GM12878 (cell line): ENCODE results near the gene GCC1. TPM values are rescaled to one million over a fixed set of nuclear protein-coding genes. Genes with fewer than 3 reads are reported as not detected.

Experiments used
- ATAC-seq: fragments of 200-7000 bp; cut with Tn5 transposase; 3 replicates; pipeline ENCODE4 v1.9.1; 2020; ENCODE audit warnings: mild to moderate bottlenecking, moderate library complexity
- BruUV-seq: library from RNA; stranded (reverse); fragments of 400-500 nt; replicated peaks from 2 replicates; lab custom pipeline; 2021; lab: Mats Ljungman, UMichigan
- CTCF ChIA-PET: fragments of 300-600 bp; sonication (Branson Sonifier 250); formaldehyde crosslinking; extraction: SDS; loops from one replicate; lab custom pipeline; 2021; ENCODE audit warnings: inconsistent platforms; lab: Yijun Ruan, JAX
- POLR2A ChIA-PET: fragments of 350-600 bp; formaldehyde crosslinking; extraction: SDS; loops from one replicate; lab custom pipeline; 2021; ENCODE audit warnings: inconsistent platforms; lab: Charles Lee
- RAD21 ChIA-PET: fragments of 300-600 bp; sonication (Branson Sonifier 250); formaldehyde crosslinking; loops from one replicate; lab custom pipeline; 2023; ENCODE audit warnings: antibody characterized with exemption; ENCODE audit not compliant: unreplicated experiment; lab: Charles Lee
- SMC1A ChIA-PET: fragments of 300-600 bp; sonication (Branson Sonifier 250); formaldehyde crosslinking; loops from one replicate; lab custom pipeline; 2023; ENCODE audit not compliant: unreplicated experiment, uncharacterized antibody; lab: Charles Lee
- DNase-seq: peaks from one replicate; pipeline ENCODE4 v3.0.0-alpha.2; 2011; ENCODE audit warnings: low read depth, low spot score
- FAIRE-seq: peaks from 3 replicates; lab custom pipeline; 2011; peaks lifted over from hg19 to GRCh38; lab: Jason Lieb, UNC
- H2AFZ ChIP-seq: 2 replicates; pipeline ENCODE4 v1.6.0; 2011; ENCODE audit warnings: low read depth, low read length, control low read depth; ENCODE audit not compliant: control insufficient read depth
- H3K27ac ChIP-seq: 2 replicates; pipeline ENCODE4 v1.5.1; 2011; ENCODE audit warnings: control low read depth; ENCODE audit not compliant: control insufficient read depth, insufficient read depth
- H3K27me3 ChIP-seq, 2 experiments: replicated peaks in 1 of 2; 2 replicates each; pipeline versions ENCODE4 v1.6.0 to v1.6.1; 2011; ENCODE audit warnings: low read length in 1 of 2; ENCODE audit not compliant: control insufficient read depth in 2 of 2, insufficient read depth in 2 of 2
- H3K36me3 ChIP-seq, 2 experiments: 2 replicates each; pipeline ENCODE4 v1.5.1; 2011; ENCODE audit warnings: low read length in 1 of 2; ENCODE audit not compliant: control insufficient read depth in 2 of 2, insufficient read depth in 2 of 2
- H3K4me1 ChIP-seq: 2 replicates; pipeline ENCODE4 v1.6.1; 2011; ENCODE audit warnings: mild to moderate bottlenecking, low read length, moderate library complexity, mixed read lengths; ENCODE audit not compliant: control insufficient read depth, insufficient read depth
- H3K4me2 ChIP-seq: 2 replicates; pipeline ENCODE4 v1.6.0; 2011; ENCODE audit warnings: control low read depth; ENCODE audit not compliant: control insufficient read depth, insufficient read depth
- H3K4me3 ChIP-seq: fragments of 200-600 bp; sonication (generic); 2 replicates; pipeline ENCODE4 v1.5.1; 2016
- H3K79me2 ChIP-seq: 2 replicates; pipeline ENCODE4 v1.6.0; 2011; ENCODE audit warnings: low read length; ENCODE audit not compliant: control insufficient read depth, insufficient read depth
- H3K9ac ChIP-seq: 2 replicates; pipeline ENCODE4 v1.8.0; 2011; ENCODE audit warnings: low read length, control low read depth, mixed read lengths; ENCODE audit not compliant: control insufficient read depth, insufficient read depth
- H3K9me3 ChIP-seq: replicated peaks from 3 replicates; pipeline ENCODE4 v1.5.1; 2011; ENCODE audit warnings: mild to moderate bottlenecking, low read length; ENCODE audit not compliant: control insufficient read depth, insufficient read depth
- H4K20me1 ChIP-seq: 2 replicates; pipeline ENCODE4 v1.6.0; 2011; ENCODE audit not compliant: control insufficient read depth, insufficient read depth
- CBFB ChIP-seq: IDR thresholded peaks from 2 replicates; pipeline ENCODE4 v1.6.1; 2016; ENCODE audit warnings: antibody characterized with exemption, low read depth
- EED ChIP-seq: sonication (generic); IDR thresholded peaks from 2 replicates; pipeline ENCODE4 v1.6.1; 2016; ENCODE audit warnings: antibody characterized with exemption, low read depth
- IKZF2 ChIP-seq, 2 experiments: fragments of 450-650 bp; IDR thresholded peaks; 2 replicates each; pipeline ENCODE4 v1.6.1; 2017; ENCODE audit warnings: mild to moderate bottlenecking in 2 of 2, moderate library complexity in 2 of 2
- PAX5 ChIP-seq: IDR thresholded peaks from 2 replicates; pipeline ENCODE4 v1.6.1; 2011; ENCODE audit warnings: low read depth, low read length, borderline replicate concordance
- RAD21 ChIP-seq: IDR thresholded peaks from 2 replicates; pipeline ENCODE4 v1.6.1; 2011; ENCODE audit warnings: mild to moderate bottlenecking, low read depth, low read length, moderate library complexity; ENCODE audit not compliant: insufficient read depth
- SUZ12 ChIP-seq: fragments of 200-600 bp; sonication (generic); IDR thresholded peaks from one replicate; pipeline ENCODE4 v1.6.1; 2018; ENCODE audit warnings: antibody characterized with exemption, mild to moderate bottlenecking; ENCODE audit not compliant: unreplicated experiment
- TAF1 ChIP-seq: IDR thresholded peaks from 2 replicates; pipeline ENCODE4 v1.6.1; 2011; ENCODE audit warnings: mild to moderate bottlenecking, low read depth, low read length, borderline replicate concordance
- WRNIP1 ChIP-seq: IDR thresholded peaks from 2 replicates; pipeline ENCODE4 v1.6.1; 2011; ENCODE audit warnings: low read depth, low read length, improper control_type of control experiment, borderline replicate concordance
- ZZZ3 ChIP-seq: IDR thresholded peaks from 2 replicates; pipeline ENCODE4 v1.6.1; 2011; ENCODE audit warnings: low read depth; ENCODE audit not compliant: control insufficient read depth, insufficient read length
- WGBS: methylation state at CpG from one replicate; pipeline ENCODE4 v1.1.6; 2016; ENCODE audit warnings: low lambda C conversion rate; ENCODE audit not compliant: insufficient replicate concordance, insufficient coverage; ENCODE audit errors: missing lambda C conversion rate; 5-methylcytosine and 5-hydroxymethylcytosine counted together
- in situ Hi-C: fragments of 300-500 bp; cut with MboI; formaldehyde crosslinking; loops from 9 replicates; pipeline ENCODE4 v1.14.3; 2018; ENCODE audit warnings: mixed read lengths
- intact Hi-C: fragments of 100-400 bp; cut with micrococcal nuclease; formaldehyde crosslinking; loops from one replicate; pipeline ENCODE4 v1.14.2; 2022; ENCODE audit not compliant: unreplicated experiment
- polyA plus RNA-seq, 11 experiments: library from polyadenylated mRNA; depleted of rRNA in 4 of 11; unstranded in 6 of 11; stranded (reverse) in 5 of 11; fragments of >200 nt; fragmentation: Nextera tagmentation in 4 of 11; fragmentation: Illumina TruSeq in 1 of 11; extraction: Ambion mirVana in 4 of 11; extraction: Trizol in 1 of 11; gene quantifications; 1 replicate in 1 of 11; 2 replicates in 10 of 11; pipeline versions ENCODE4 v1.2.1 to v1.2.3, GENCODE V29; 2011 to 2016; ENCODE audit warnings: inconsistent platforms in 2 of 11, missing spikeins in 2 of 11, low read depth in 1 of 11
- total RNA-seq, 4 experiments: library from RNA; depleted of rRNA in 3 of 4; stranded (reverse); fragments of >200 nt in 3 of 4; fragmentation: Illumina TruSeq in 1 of 4; extraction: Trizol in 1 of 4; gene quantifications; 2 replicates each; pipeline versions ENCODE4 v1.2.1 to v1.2.3, GENCODE V29; 2013 to 2021
- TF ChIP-seq, protein P1 (sequence below): fragments of 450-650 bp; IDR thresholded peaks from 2 replicates; pipeline ENCODE4 v1.6.1; 2017; ENCODE audit warnings: mild to moderate bottlenecking, moderate library complexity
- TF ChIP-seq, protein P2 (sequence below): IDR thresholded peaks from 2 replicates; pipeline ENCODE4 v1.6.1; 2011; ENCODE audit warnings: borderline replicate concordance, low read depth, mild to moderate bottlenecking, moderate library complexity, mixed read lengths, low read length; ENCODE audit not compliant: insufficient read depth; ENCODE audit errors: extremely low read length
- TF ChIP-seq, protein P3 (sequence below): IDR thresholded peaks from 2 replicates; pipeline ENCODE4 v1.6.1; 2011; ENCODE audit warnings: low read depth, mild to moderate bottlenecking, low read length, moderate library complexity, borderline replicate concordance; ENCODE audit errors: extremely low read depth
- TF ChIP-seq, protein P4 (sequence below): IDR thresholded peaks from 2 replicates; pipeline ENCODE4 v1.6.1; 2012; ENCODE audit warnings: low read depth, low read length, improper control_type of control experiment
- TF ChIP-seq, protein P5 (sequence below): fragments of 450-650 bp; IDR thresholded peaks from 2 replicates; pipeline ENCODE4 v1.6.1; 2016; ENCODE audit warnings: mild to moderate bottlenecking, moderate library complexity, borderline replicate concordance

Gene GCC1
- total and polyA plus RNA-seq, 10 of the 15 experiments (the other 5 are each of a cell fraction or from before 2014, with no cell fraction given): 1.8 to 17.2 (median 9.0) TPM

DNA sequence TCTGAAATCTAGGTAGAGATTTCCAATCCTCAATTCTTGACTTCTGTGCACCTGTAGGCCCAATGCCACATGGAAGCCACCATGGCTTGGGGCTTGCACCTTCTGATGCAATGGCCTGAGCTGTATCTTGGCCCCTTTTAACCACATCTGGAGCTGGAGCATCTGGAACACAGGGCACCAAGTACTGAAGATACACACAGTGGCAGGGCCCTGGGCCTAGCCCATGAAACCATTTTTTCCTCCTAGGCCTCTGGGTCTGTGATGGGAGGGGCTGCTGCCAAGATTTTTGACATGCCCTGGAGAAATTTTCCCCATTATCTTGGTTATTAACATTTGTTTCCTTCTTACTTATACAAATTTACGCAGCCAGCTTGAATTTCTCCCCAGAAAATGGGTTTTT is 39.1 kb downstream of the GCC1 start (continued):
- TF ChIP-seq, protein P1, sequence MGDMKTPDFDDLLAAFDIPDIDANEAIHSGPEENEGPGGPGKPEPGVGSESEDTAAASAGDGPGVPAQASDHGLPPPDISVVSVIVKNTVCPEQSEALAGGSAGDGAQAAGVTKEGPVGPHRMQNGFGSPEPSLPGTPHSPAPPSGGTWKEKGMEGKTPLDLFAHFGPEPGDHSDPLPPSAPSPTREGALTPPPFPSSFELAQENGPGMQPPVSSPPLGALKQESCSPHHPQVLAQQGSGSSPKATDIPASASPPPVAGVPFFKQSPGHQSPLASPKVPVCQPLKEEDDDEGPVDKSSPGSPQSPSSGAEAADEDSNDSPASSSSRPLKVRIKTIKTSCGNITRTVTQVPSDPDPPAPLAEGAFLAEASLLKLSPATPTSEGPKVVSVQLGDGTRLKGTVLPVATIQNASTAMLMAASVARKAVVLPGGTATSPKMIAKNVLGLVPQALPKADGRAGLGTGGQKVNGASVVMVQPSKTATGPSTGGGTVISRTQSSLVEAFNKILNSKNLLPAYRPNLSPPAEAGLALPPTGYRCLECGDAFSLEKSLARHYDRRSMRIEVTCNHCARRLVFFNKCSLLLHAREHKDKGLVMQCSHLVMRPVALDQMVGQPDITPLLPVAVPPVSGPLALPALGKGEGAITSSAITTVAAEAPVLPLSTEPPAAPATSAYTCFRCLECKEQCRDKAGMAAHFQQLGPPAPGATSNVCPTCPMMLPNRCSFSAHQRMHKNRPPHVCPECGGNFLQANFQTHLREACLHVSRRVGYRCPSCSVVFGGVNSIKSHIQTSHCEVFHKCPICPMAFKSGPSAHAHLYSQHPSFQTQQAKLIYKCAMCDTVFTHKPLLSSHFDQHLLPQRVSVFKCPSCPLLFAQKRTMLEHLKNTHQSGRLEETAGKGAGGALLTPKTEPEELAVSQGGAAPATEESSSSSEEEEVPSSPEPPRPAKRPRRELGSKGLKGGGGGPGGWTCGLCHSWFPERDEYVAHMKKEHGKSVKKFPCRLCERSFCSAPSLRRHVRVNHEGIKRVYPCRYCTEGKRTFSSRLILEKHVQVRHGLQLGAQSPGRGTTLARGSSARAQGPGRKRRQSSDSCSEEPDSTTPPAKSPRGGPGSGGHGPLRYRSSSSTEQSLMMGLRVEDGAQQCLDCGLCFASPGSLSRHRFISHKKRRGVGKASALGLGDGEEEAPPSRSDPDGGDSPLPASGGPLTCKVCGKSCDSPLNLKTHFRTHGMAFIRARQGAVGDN: no peak
- TF ChIP-seq, protein P2, sequence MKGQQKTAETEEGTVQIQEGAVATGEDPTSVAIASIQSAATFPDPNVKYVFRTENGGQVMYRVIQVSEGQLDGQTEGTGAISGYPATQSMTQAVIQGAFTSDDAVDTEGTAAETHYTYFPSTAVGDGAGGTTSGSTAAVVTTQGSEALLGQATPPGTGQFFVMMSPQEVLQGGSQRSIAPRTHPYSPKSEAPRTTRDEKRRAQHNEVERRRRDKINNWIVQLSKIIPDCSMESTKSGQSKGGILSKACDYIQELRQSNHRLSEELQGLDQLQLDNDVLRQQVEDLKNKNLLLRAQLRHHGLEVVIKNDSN: no peak
- TF ChIP-seq EED (no peak), SUZ12 (no peak), ZZZ3 (no peak)
- TF ChIP-seq, protein P3, sequence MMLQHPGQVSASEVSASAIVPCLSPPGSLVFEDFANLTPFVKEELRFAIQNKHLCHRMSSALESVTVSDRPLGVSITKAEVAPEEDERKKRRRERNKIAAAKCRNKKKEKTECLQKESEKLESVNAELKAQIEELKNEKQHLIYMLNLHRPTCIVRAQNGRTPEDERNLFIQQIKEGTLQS: no peak

DNA sequence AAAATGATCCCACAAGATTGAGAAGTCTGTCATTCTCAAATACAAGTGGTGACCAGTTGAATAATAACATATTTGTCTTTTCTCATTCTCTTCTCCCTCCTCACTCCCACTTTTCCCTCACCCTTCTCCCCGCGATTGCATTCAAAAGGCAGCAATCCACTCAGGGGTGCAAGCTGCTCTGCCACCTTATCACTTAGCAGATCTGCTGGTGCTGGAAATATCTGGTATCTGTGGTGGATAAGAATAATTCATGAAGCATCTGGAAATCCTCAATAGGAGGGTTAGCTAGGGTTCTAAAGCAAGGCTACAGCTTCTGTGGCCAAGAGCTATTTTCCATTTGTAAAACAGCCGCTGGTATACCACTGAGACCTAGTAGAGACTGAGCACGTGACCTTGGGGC is 43.8 kb downstream of the GCC1 start:
- intact Hi-C loops (no loop called here), in situ Hi-C loops (no loop called here)
- DNase-seq: no peak
- Histone ChIP-seq H4K20me1 (no peaks in the 10 kb centered on the region), H3K36me3 (no peaks in the 10 kb centered on the region), H3K4me3 (no peak overlapping the region), H3K27me3 (no peaks in the 10 kb centered on the region), H3K27ac (no peak overlapping the region), H3K79me2 (no peaks in the 10 kb centered on the region), H3K9ac (no peak overlapping the region), H3K4me1 (no peaks in the 10 kb centered on the region), H2AFZ (no peak overlapping the region), H3K4me2 (no peak overlapping the region), H3K9me3 (no peaks in the 10 kb centered on the region; the same call in 2 of the 3 replicates)
- POLR2A ChIA-PET: no interaction called here
- CTCF ChIA-PET: no interaction called here
- ATAC-seq: no peak
- RAD21 ChIA-PET: no interaction called here
- 45% methylated on average over 4 of the region's 4 CpGs for WGBS
- BruUV-seq: no TSS peak
- no peak for FAIRE-seq
- SMC1A ChIA-PET: no interaction called here
- TF ChIP-seq, protein P4, sequence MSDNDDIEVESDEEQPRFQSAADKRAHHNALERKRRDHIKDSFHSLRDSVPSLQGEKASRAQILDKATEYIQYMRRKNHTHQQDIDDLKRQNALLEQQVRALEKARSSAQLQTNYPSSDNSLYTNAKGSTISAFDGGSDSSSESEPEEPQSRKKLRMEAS: no peak
- TF ChIP-seq TAF1 (no peak), PAX5 (no peak), IKZF2 (IDR thresholded peaks at IDR 0.05) (no peak), WRNIP1 (no peak), CBFB (no peak), RAD21 (no peak)
- TF ChIP-seq, protein P5, sequence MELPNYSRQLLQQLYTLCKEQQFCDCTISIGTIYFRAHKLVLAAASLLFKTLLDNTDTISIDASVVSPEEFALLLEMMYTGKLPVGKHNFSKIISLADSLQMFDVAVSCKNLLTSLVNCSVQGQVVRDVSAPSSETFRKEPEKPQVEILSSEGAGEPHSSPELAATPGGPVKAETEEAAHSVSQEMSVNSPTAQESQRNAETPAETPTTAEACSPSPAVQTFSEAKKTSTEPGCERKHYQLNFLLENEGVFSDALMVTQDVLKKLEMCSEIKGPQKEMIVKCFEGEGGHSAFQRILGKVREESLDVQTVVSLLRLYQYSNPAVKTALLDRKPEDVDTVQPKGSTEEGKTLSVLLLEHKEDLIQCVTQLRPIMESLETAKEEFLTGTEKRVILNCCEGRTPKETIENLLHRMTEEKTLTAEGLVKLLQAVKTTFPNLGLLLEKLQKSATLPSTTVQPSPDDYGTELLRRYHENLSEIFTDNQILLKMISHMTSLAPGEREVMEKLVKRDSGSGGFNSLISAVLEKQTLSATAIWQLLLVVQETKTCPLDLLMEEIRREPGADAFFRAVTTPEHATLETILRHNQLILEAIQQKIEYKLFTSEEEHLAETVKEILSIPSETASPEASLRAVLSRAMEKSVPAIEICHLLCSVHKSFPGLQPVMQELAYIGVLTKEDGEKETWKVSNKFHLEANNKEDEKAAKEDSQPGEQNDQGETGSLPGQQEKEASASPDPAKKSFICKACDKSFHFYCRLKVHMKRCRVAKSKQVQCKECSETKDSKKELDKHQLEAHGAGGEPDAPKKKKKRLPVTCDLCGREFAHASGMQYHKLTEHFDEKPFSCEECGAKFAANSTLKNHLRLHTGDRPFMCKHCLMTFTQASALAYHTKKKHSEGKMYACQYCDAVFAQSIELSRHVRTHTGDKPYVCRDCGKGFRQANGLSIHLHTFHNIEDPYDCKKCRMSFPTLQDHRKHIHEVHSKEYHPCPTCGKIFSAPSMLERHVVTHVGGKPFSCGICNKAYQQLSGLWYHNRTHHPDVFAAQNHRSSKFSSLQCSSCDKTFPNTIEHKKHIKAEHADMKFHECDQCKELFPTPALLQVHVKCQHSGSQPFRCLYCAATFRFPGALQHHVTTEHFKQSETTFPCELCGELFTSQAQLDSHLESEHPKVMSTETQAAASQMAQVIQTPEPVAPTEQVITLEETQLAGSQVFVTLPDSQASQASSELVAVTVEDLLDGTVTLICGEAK: no peak
